HEK293T (cell line): ENCODE measurements around the gene SLC25A26.

ENCODE experiments used
- ARNT ChIP-seq: fragments of 450-650 bp; IDR thresholded peaks from 2 replicates; pipeline ENCODE4 v1.6.1; 2017; ENCODE audit warnings: mild to moderate bottlenecking
- FOXK2 ChIP-seq: fragments of 450-650 bp; IDR thresholded peaks from 2 replicates; pipeline ENCODE4 v1.6.1; 2016; ENCODE audit warnings: mild to moderate bottlenecking
- SP1 ChIP-seq: fragments of 450-650 bp; IDR thresholded peaks from 2 replicates; pipeline ENCODE4 v1.6.1; 2017
- SUZ12 ChIP-seq: fragments of 450-650 bp; IDR thresholded peaks from 2 replicates; pipeline ENCODE4 v1.6.1; 2016; ENCODE audit warnings: mild to moderate bottlenecking
- TF ChIP-seq, protein P1 (sequence below): fragments of 450-650 bp; IDR thresholded peaks from 2 replicates; pipeline ENCODE4 v1.6.1; 2016

DNA sequence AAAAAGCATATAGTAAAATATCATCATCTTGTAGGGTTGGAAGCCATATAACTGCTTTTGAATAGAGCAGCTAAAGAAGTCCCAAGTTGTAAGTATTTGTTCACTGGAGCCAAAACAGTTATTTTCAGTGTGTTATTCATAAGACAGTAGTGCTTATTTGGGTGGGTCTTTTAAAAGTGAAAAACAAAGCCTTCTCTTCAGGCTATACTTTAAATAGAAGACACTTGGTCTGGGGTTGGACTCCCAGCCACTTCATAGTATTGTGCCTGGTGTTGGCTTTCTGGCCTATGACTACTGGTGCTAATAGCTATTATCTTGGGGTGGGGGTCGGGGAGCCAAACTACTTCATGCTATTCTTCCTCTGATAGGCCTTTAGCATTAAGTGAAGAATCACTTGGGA lies 135.2 kb downstream of the SLC25A26 start:
- TF ChIP-seq, protein P1, sequence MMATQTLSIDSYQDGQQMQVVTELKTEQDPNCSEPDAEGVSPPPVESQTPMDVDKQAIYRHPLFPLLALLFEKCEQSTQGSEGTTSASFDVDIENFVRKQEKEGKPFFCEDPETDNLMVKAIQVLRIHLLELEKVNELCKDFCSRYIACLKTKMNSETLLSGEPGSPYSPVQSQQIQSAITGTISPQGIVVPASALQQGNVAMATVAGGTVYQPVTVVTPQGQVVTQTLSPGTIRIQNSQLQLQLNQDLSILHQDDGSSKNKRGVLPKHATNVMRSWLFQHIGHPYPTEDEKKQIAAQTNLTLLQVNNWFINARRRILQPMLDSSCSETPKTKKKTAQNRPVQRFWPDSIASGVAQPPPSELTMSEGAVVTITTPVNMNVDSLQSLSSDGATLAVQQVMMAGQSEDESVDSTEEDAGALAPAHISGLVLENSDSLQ, result no peak
- no peak for TF ChIP-seq SUZ12
- no peak for TF ChIP-seq ARNT
- TF ChIP-seq FOXK2, result no peak
- no peak for TF ChIP-seq SP1
